Activated CD8-positive, alpha-beta T cell treated with anti-CD3 and anti-CD28 coated beads, Interleukin-2, amount 10 ng/mL, durations not matched to agents 7 days and 5 days (primary cell): Measurements from ENCODE around the gene MIEN1. TPM values are rescaled to one million over a fixed set of nuclear protein-coding genes. Genes with fewer than 3 reads are reported as not detected.
"Not testable (repeated sequence)": the region's sequence is repeated elsewhere in the genome, so short reads cannot be mapped to it uniquely, and the experiment has no call there.

Experiments used
- ATAC-seq: fragments of 150-1000 bp; cut with Tn5 transposase; one replicate; pipeline ENCODE4 v1.10.0; 2021; ENCODE audit warnings: moderate library complexity
- CTCF ChIA-PET: fragments of 350-600 bp; sonication (Branson Sonifier 250); formaldehyde crosslinking; loops from one replicate; lab custom pipeline; 2021; ENCODE audit warnings: antibody characterized with exemption; lab: Charles Lee
- POLR2A ChIA-PET: fragments of 350-600 bp; sonication (Branson Sonifier 250); formaldehyde crosslinking; loops from one replicate; lab custom pipeline; 2021; ENCODE audit warnings: antibody characterized with exemption; lab: Charles Lee
- DNase-seq: peaks from one replicate; pipeline ENCODE4 v3.0.0-alpha.2; 2020
- H3K27ac Mint-ChIP-seq: one replicate; pipeline ENCODE4 v1.8.0; 2021; ENCODE audit warnings: mild to moderate bottlenecking, mixed read lengths
- H3K27me3 Mint-ChIP-seq: one replicate; pipeline ENCODE4 v1.8.0; 2021; ENCODE audit warnings: low read depth, mixed read lengths
- H3K36me3 Mint-ChIP-seq: one replicate; pipeline ENCODE4 v1.8.0; 2021; ENCODE audit warnings: low read depth, mixed read lengths
- H3K4me1 Mint-ChIP-seq: one replicate; pipeline ENCODE4 v1.8.0; 2021; ENCODE audit warnings: low read depth, mixed read lengths
- H3K4me3 Mint-ChIP-seq: one replicate; pipeline ENCODE4 v1.8.0; 2021; ENCODE audit warnings: mild to moderate bottlenecking, mixed read lengths
- H3K9me3 Mint-ChIP-seq: one replicate; pipeline ENCODE4 v1.8.0; 2022; ENCODE audit warnings: mixed read lengths; ENCODE audit not compliant: insufficient read depth
- total RNA-seq, 2 experiments: library from RNA; stranded (reverse); gene quantifications; one replicate each; pipeline ENCODE4 v1.2.3, GENCODE V29; 2021

Gene MIEN1
- total RNA-seq, 2 experiments from 2014 or later = 44.0 to 44.6 TPM

- peak overlapping the region; percentile 61 for H3K4me3 Mint-ChIP-seq
- no peaks in the 10 kb centered on the region for H3K9me3 Mint-ChIP-seq
- peaks cover 22% of the 10 kb centered on the region for H3K27me3 Mint-ChIP-seq
- ATAC-seq (peak; percentile 77), DNase-seq (peak; percentile 57)
- H3K36me3 Mint-ChIP-seq = no peaks in the 10 kb centered on the region
- ChIA-PET CTCF (no interaction called here), POLR2A (no interaction called here)
- H3K27ac Mint-ChIP-seq = peak overlapping the region; percentile 46
- peaks cover 31% of the 10 kb centered on the region for H3K4me1 Mint-ChIP-seq
Measured at GRCh38 chr17:39738568-39738901, 8.2 kb upstream of the MIEN1 start.

GRCh38 chr17:39737760-39738567 lies 7.6 kb upstream of the MIEN1 start, which contains the start of gene GRB7:
Gene GRB7 (plus strand): TSS chr17:39737938. CDS start chr17:39742302, 4,364 bp downstream.
- Mint-ChIP-seq H3K9me3 (no peaks in the 10 kb centered on the region), H3K27me3 (peaks cover 22% of the 10 kb centered on the region), H3K4me1 (peaks cover 31% of the 10 kb centered on the region), H3K4me3 (peak within 1 kb of the TSS; percentile 61), H3K36me3 (no peaks in the 10 kb centered on the region), H3K27ac (peak within 1 kb of the TSS; percentile 46)
- POLR2A ChIA-PET = no interaction called here
- CTCF ChIA-PET = no interaction called here
- ATAC-seq (no peak), DNase-seq (no peak)

- Mint-ChIP-seq H3K36me3 (no peaks in the 10 kb centered on the region), H3K9me3 (no peaks in the 10 kb centered on the region), H3K27ac (no peak overlapping the region), H3K27me3 (peaks cover 26% of the 10 kb centered on the region), H3K4me3 (no peak overlapping the region), H3K4me1 (peaks cover 31% of the 10 kb centered on the region)
- POLR2A ChIA-PET = interaction anchor here (0.9 kb wide), 1 partner anchor 33 kb away, joined by 3 read pairs; no protein-coding TSS in a partner anchor
- CTCF ChIA-PET = no interaction called here
- DNase-seq = no peak
- ATAC-seq = no peak
Measured at GRCh38 chr17:39737206-39737759, 7.0 kb upstream of the MIEN1 start.

- ATAC-seq (no peak), DNase-seq (no peak)
- Mint-ChIP-seq H3K4me3 (no peak overlapping the region), H3K27ac (no peak overlapping the region), H3K4me1 (peaks cover 31% of the 10 kb centered on the region), H3K36me3 (no peaks in the 10 kb centered on the region), H3K9me3 (no peaks in the 10 kb centered on the region), H3K27me3 (peaks cover 26% of the 10 kb centered on the region)
- ChIA-PET CTCF (interaction anchor here (0.8 kb wide), 1 partner anchor 113 kb away, joined by 3 read pairs; no protein-coding TSS in a partner anchor), POLR2A (interaction anchor here (0.9 kb wide), 1 partner anchor 33 kb away, joined by 3 read pairs; no protein-coding TSS in a partner anchor)
Measured at GRCh38 chr17:39736319-39737165, 6.2 kb upstream of the MIEN1 start.

DNA sequence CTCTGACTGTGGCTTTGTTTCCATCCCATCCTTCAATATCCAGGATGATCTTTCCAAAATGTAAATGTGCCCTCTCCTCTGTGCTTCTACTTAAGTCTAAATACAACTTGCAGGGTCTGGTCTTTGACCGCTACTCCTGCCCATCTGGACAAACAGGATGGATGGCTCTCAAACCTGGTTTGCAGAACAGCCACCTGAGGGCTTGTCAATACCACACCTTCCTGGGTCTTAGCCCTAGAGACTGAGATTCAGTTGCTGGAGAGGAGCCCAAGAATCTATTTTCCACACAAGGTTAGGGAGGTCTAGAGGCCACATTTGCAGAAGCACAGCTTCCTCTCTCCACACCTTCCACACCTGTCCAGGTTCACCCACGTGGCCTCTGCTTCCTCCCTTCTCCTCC lies 5.5 kb upstream of the MIEN1 start:
- ATAC-seq = no peak
- Mint-ChIP-seq H3K27me3 (peaks cover 24% of the 10 kb centered on the region), H3K36me3 (no peaks in the 10 kb centered on the region), H3K9me3 (no peaks in the 10 kb centered on the region), H3K27ac (no peak overlapping the region), H3K4me3 (no peak overlapping the region), H3K4me1 (peaks cover 29% of the 10 kb centered on the region)
- POLR2A ChIA-PET = no interaction called here
- DNase-seq = no peak
- CTCF ChIA-PET = interaction anchor here (0.8 kb wide), 1 partner anchor 113 kb away, joined by 3 read pairs; no protein-coding TSS in a partner anchor

DNA sequence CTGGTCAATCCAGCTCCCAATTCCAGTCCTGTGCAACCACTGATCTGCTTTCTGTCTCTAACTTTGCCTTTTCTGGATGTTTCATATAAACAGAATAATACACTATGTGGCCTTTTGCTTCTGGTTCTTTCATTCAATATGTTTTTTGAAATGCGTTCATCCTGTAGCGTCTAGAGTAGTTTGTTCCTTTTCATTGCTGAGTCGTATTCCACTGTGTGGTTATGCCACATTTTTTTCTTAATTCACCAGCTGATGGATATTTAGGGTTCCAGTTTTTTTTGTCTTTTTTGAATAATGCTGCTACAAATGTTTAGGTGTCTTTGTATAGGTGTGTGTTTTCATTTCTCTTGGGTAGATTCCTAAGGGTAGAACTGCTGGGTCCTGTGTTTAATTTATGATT lies 2.3 kb upstream of the MIEN1 start:
- Mint-ChIP-seq H3K4me3 (no peak overlapping the region), H3K27ac (no peak overlapping the region), H3K27me3 (peaks cover 20% of the 10 kb centered on the region), H3K4me1 (peaks cover 17% of the 10 kb centered on the region), H3K36me3 (peaks cover 16% of the 10 kb centered on the region), H3K9me3 (no peaks in the 10 kb centered on the region)
- ATAC-seq = no peak
- CTCF ChIA-PET = interaction anchor here (0.9 to 5.6 kb wide), 3 partner anchors 62 to 110 kb away, joined by 3 to 56 read pairs (median 4); partner anchors contain the start of gene PNMT
- POLR2A ChIA-PET = interaction anchor here (0.6 kb wide), 1 partner anchor 180 kb away, joined by 4 read pairs; no protein-coding TSS in a partner anchor
- no peak for DNase-seq

DNA sequence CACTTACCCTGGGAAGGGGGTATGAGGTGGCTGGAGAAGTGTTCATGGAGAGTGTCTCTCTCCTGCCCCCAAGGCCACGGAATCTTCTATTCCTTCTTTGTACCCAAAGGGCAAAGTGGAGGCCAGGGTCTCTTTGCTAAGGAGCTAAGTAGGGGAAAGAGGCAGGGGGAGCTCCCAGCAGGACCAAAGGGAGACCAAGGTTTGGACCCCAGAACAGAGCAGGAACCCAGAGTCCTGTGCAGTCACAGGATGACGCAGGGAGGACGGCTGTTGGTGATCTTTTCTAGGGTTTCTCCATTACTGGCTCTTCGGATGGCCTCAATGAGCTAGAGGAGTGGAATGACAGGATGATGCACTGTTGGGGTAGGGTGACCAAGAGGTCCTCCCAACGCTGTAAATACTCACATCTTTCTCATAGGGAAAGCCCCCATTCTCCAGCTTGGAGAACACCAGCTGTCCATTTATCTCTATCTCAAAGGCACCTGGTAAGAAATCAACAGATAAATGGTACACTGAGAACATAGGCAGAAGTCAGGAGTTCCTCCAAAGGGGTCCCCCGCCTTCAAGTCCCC lies 966 bp downstream of the MIEN1 start:
- ATAC-seq = no peak
- Mint-ChIP-seq H3K27ac (peak overlapping the region; percentile 88), H3K4me3 (peak overlapping the region; percentile 91), H3K4me1 (peaks cover 17% of the 10 kb centered on the region), H3K36me3 (peaks cover 16% of the 10 kb centered on the region), H3K9me3 (no peaks in the 10 kb centered on the region), H3K27me3 (peaks cover 4% of the 10 kb centered on the region)
- CTCF ChIA-PET = interaction anchor here (0.7 to 5.6 kb wide), 28 partner anchors 9 to 340 kb away, joined by 3 to 56 read pairs (median 4); partner anchors contain the start of genes IKZF3, PGAP3, PNMT and PSMD3
- POLR2A ChIA-PET = interaction anchor here (0.9 to 3.0 kb wide), 17 partner anchors 9 to 251 kb away, joined by 3 to 18 read pairs (median 4); partner anchors contain the start of genes ERBB2, PGAP3 and PSMD3
- no peak for DNase-seq

DNA sequence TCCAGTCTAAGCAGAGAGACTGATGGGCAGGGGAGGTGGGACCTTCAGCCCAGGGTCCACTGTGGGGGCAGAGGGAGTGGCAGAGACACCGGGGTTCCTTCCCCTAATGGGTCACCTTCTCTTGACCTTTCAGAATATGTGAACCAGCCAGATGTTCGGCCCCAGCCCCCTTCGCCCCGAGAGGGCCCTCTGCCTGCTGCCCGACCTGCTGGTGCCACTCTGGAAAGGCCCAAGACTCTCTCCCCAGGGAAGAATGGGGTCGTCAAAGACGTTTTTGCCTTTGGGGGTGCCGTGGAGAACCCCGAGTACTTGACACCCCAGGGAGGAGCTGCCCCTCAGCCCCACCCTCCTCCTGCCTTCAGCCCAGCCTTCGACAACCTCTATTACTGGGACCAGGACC lies 2.8 kb downstream of the MIEN1 start:
- Mint-ChIP-seq H3K9me3 (no peaks in the 10 kb centered on the region), H3K4me3 (no peak overlapping the region), H3K4me1 (peaks cover 17% of the 10 kb centered on the region), H3K27me3 (peaks cover 2% of the 10 kb centered on the region), H3K27ac (no peak overlapping the region), H3K36me3 (peaks cover 16% of the 10 kb centered on the region)
- ChIA-PET CTCF (interaction anchor here (0.6 to 5.6 kb wide), 2 partner anchors 105 to 1125 kb away, joined by 3 to 56 read pairs; no protein-coding TSS in a partner anchor), POLR2A (no interaction called here)
- DNase-seq (no peak), ATAC-seq (no peak)

GRCh38 chr17:39726617-39727016 lies 3.7 kb downstream of the MIEN1 start:
- Mint-ChIP-seq H3K27me3 (no peaks in the 10 kb centered on the region), H3K27ac (no peak overlapping the region), H3K9me3 (no peaks in the 10 kb centered on the region), H3K36me3 (peaks cover 16% of the 10 kb centered on the region), H3K4me1 (peaks cover 17% of the 10 kb centered on the region), H3K4me3 (no peak overlapping the region)
- ChIA-PET POLR2A (no interaction called here), CTCF (no interaction called here)
- ATAC-seq = no peak
- no peak for DNase-seq

DNA sequence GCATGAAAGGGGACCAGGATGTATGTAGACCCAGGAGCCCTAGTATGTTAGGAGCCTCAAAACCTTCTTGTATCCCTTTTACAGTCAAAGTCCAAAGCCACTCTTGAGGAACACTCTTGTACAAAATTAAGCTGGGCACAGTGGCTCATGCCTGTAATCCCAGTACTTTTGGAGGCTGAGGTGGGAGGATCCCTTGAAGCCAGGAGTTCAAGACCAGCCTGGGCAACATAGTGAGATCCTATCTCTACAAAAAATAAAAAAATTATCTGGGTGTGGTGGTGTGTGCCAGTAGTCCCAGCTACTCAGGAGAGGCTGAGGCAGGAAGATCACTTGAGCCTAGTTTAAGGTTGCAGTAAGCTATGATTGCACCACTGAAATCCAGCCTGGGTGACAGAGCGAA lies 4.4 kb downstream of the MIEN1 start:
- not testable (repeated sequence) for DNase-seq, H3K27me3 Mint-ChIP-seq, H3K27ac Mint-ChIP-seq, H3K9me3 Mint-ChIP-seq, ATAC-seq, H3K4me3 Mint-ChIP-seq
- CTCF ChIA-PET = interaction anchor here (1.5 kb wide), 1 partner anchor 104 kb away, joined by 3 read pairs; no protein-coding TSS in a partner anchor
- peaks cover 16% of the 10 kb centered on the region for H3K36me3 Mint-ChIP-seq
- POLR2A ChIA-PET = interaction anchor here (0.7 to 1.2 kb wide), 2 partner anchors 29 to 200 kb away, joined by 3 read pairs; no protein-coding TSS in a partner anchor
- peaks cover 14% of the 10 kb centered on the region for H3K4me1 Mint-ChIP-seq

- POLR2A ChIA-PET = interaction anchor here (0.6 to 1.2 kb wide), 2 partner anchors 21 to 30 kb away, joined by 3 read pairs; no protein-coding TSS in a partner anchor
Measured at GRCh38 chr17:39724731-39725130, 5.6 kb downstream of the MIEN1 start.

More at GRCh38 chr17:39724731-39725130, 5.6 kb downstream of the MIEN1 start:
- ATAC-seq (no peak), DNase-seq (no peak)
- CTCF ChIA-PET = interaction anchor here (1.5 kb wide), 1 partner anchor 103 kb away, joined by 3 read pairs; no protein-coding TSS in a partner anchor
- Mint-ChIP-seq H3K27ac (no peak overlapping the region), H3K27me3 (no peaks in the 10 kb centered on the region), H3K4me1 (peaks cover 10% of the 10 kb centered on the region), H3K9me3 (no peaks in the 10 kb centered on the region), H3K4me3 (no peak overlapping the region), H3K36me3 (peaks cover 14% of the 10 kb centered on the region)
